H1 (cell line): ENCODE results near the gene RSAD1. TPM values are rescaled to one million over a fixed set of nuclear protein-coding genes. Genes with fewer than 3 reads are reported as not detected.

Source experiments
- CEBPB ChIP-seq: IDR thresholded peaks from 2 replicates; pipeline ENCODE4 v1.6.1; 2012; ENCODE audit warnings: low read depth, low read length
- EGR1 ChIP-seq: IDR thresholded peaks from 2 replicates; pipeline ENCODE4 v1.6.1; 2011; ENCODE audit warnings: low read depth, low read length, borderline replicate concordance
- EP300 ChIP-seq, 2 experiments: IDR thresholded peaks; 1 replicate in 1 of 2; 2 replicates in 1 of 2; pipeline ENCODE4 v1.6.1; 2011 to 2012; ENCODE audit warnings: low read depth in 2 of 2, low read length in 2 of 2, mild to moderate bottlenecking in 2 of 2, borderline replicate concordance in 1 of 2, inconsistent platforms in 1 of 2, moderate library complexity in 1 of 2
- FOSL1 ChIP-seq: IDR thresholded peaks from 2 replicates; pipeline ENCODE4 v1.6.1; 2011; ENCODE audit warnings: mild to moderate bottlenecking, low read depth, low read length, moderate library complexity; ENCODE audit not compliant: insufficient read depth
- GABPA ChIP-seq: IDR thresholded peaks from 2 replicates; pipeline ENCODE4 v1.6.1; 2011; ENCODE audit warnings: mild to moderate bottlenecking, low read length, moderate library complexity, borderline replicate concordance; ENCODE audit not compliant: insufficient read depth
- HDAC2 ChIP-seq, 2 experiments: fragments of 300-600 bp in 1 of 2; sonication (generic) in 1 of 2; IDR thresholded peaks; 2 replicates each; pipeline ENCODE4 v1.6.1; 2011 to 2012; ENCODE audit warnings: low read depth in 2 of 2, low read length in 2 of 2, mild to moderate bottlenecking in 2 of 2, moderate library complexity in 2 of 2, borderline replicate concordance in 1 of 2, inconsistent platforms in 1 of 2
- KDM4A ChIP-seq: IDR thresholded peaks from one replicate; pipeline ENCODE4 v1.7.1; 2012; ENCODE audit warnings: low read depth, mild to moderate bottlenecking, moderate library complexity, low read length, inconsistent platforms; ENCODE audit not compliant: severe bottlenecking
- RAD21 ChIP-seq, 2 experiments: IDR thresholded peaks in 1 of 2; conservative IDR thresholded peaks in 1 of 2; 2 replicates each; pipeline ENCODE4 v1.6.1; 2011; ENCODE audit warnings: low read depth in 2 of 2, low read length in 2 of 2, improper control_type of control experiment in 1 of 2, inconsistent platforms in 1 of 2, mild to moderate bottlenecking in 1 of 2, moderate library complexity in 1 of 2
- SP1 ChIP-seq: IDR thresholded peaks from 2 replicates; pipeline ENCODE4 v1.6.1; 2011; ENCODE audit warnings: low read depth, low read length
- SRF ChIP-seq: IDR thresholded peaks from 2 replicates; pipeline ENCODE4 v1.6.1; 2011; ENCODE audit warnings: mild to moderate bottlenecking, low read depth, low read length, moderate library complexity
- polyA plus RNA-seq, 7 experiments: library from polyadenylated mRNA; depleted of rRNA in 3 of 7; stranded (reverse) in 5 of 7; unstranded in 2 of 7; fragments of >200 nt in 5 of 7; fragments of 200-250 nt in 2 of 7; gene quantifications; 1 replicate in 5 of 7; 2 replicates in 1 of 7; 4 replicates in 1 of 7; pipeline versions ENCODE4 v1.2.1 to v1.2.3, GENCODE V29; 2011 to 2013; ENCODE audit warnings: missing spikeins in 2 of 7, mixed read lengths in 2 of 7
- total RNA-seq: library from RNA; stranded (reverse); fragmentation: NEBNext Ultra II Directional; extraction: Animal tissue kit (Norgen Biotek cat#: 25700); gene quantifications from 2 replicates; pipeline ENCODE4 v1.2.1, GENCODE V29; 2021
- TF ChIP-seq, protein P1 (sequence below): IDR thresholded peaks from 2 replicates; pipeline ENCODE4 v1.6.1; 2012; ENCODE audit warnings: inconsistent platforms
- TF ChIP-seq, protein P2 (sequence below): IDR thresholded peaks from 2 replicates; pipeline ENCODE4 v1.6.1; 2011; ENCODE audit warnings: low read depth, mild to moderate bottlenecking, low read length; ENCODE audit not compliant: insufficient read depth

RSAD1 gene
- total and polyA plus RNA-seq, 2 of the 8 experiments (the other 6 are each of a cell fraction or from before 2014, with no cell fraction given): 17.9 to 33.5 TPM

DNA sequence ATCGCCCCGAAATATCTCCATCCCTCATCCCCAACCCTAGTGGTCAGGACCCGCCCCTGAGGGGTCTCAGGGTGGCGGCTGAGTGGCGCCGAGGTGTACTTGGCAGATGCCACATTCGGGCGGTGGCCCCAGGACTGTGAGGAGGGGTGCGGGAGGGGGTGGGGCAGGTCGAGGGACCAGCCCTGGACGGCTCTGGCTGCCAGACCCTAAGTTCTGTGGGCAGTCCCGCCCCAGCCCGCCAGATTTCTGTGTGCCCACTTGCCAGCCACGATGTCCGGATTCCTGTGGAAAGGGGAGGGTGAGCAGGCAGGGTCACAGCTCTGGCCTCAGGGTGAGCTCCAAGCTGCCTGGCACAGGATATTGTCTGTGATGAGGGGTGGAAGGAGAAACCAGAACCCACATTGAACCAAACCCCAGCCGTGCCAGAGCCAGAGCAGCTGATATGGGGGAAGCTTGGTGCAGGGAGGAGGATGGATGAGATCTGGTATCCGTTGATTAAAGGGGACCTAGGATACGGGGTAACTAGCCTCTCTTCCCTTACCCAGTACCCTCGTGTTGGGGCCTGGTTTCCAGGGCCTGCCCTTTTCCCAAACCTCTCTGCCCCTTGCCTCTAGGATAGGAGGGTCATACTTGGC, 8.9 kb upstream of the RSAD1 start (continued):
- TF ChIP-seq EP300 (IDR thresholded peaks at IDR 0.05; ENCODE audit: borderline replicate concordance in 1 of 2, low read depth in 2 of 2, low read length in 2 of 2): no peak
- no peak for TF ChIP-seq RAD21 (IDR thresholded peaks at IDR 0.05 in 1 of 2, conservative IDR thresholded peaks at IDR 0.05 in 1 of 2; ENCODE audit: low read depth in 2 of 2, low read length in 2 of 2)
- TF ChIP-seq, protein P1, sequence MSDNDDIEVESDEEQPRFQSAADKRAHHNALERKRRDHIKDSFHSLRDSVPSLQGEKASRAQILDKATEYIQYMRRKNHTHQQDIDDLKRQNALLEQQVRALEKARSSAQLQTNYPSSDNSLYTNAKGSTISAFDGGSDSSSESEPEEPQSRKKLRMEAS: no peak
- no peak for TF ChIP-seq HDAC2 (IDR thresholded peaks at IDR 0.05; ENCODE audit: borderline replicate concordance in 1 of 2, low read depth in 2 of 2, low read length in 2 of 2)
- no peak for TF ChIP-seq SRF
- no peak for TF ChIP-seq GABPA
- no peak for TF ChIP-seq FOSL1
- TF ChIP-seq KDM4A: no peak
- TF ChIP-seq CEBPB: no peak
- TF ChIP-seq EGR1: no peak
- TF ChIP-seq SP1: no peak
- TF ChIP-seq, protein P2, sequence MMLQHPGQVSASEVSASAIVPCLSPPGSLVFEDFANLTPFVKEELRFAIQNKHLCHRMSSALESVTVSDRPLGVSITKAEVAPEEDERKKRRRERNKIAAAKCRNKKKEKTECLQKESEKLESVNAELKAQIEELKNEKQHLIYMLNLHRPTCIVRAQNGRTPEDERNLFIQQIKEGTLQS: no peak
